H1 (cell line): ENCODE data around the gene PTX3. TPM values are rescaled to one million over a fixed set of nuclear protein-coding genes. Genes with fewer than 3 reads are reported as not detected.

Experiments used
- BCL11A ChIP-seq, 2 experiments: IDR thresholded peaks; one replicate each; pipeline ENCODE4 v1.6.1; 2011; ENCODE audit warnings: low read depth in 2 of 2, low read length in 2 of 2, mild to moderate bottlenecking in 2 of 2
- CTBP2 ChIP-seq: IDR thresholded peaks from 2 replicates; pipeline ENCODE4 v1.7.0; 2011; ENCODE audit warnings: borderline replicate concordance, mild to moderate bottlenecking, moderate library complexity, mixed read lengths, low read length; ENCODE audit not compliant: insufficient read depth, insufficient read length
- HDAC2 ChIP-seq, 2 experiments: fragments of 300-600 bp in 1 of 2; sonication (generic) in 1 of 2; IDR thresholded peaks; 2 replicates each; pipeline ENCODE4 v1.6.1; 2011 to 2012; ENCODE audit warnings: low read depth in 2 of 2, low read length in 2 of 2, mild to moderate bottlenecking in 2 of 2, moderate library complexity in 2 of 2, borderline replicate concordance in 1 of 2, inconsistent platforms in 1 of 2
- MAFK ChIP-seq: IDR thresholded peaks from 2 replicates; pipeline ENCODE4 v1.6.1; 2012; ENCODE audit warnings: low read depth, mild to moderate bottlenecking, improper control_type of control experiment, low read length
- NANOG ChIP-seq: IDR thresholded peaks from 2 replicates; pipeline ENCODE4 v1.6.1; 2011; ENCODE audit warnings: low read length, low read depth, mild to moderate bottlenecking, inconsistent platforms; ENCODE audit not compliant: insufficient read depth, poor library complexity, severe bottlenecking
- PHF8 ChIP-seq: fragments of 200-600 bp; sonication (generic); conservative IDR thresholded peaks from 2 replicates; pipeline ENCODE4 v1.7.1; 2012; ENCODE audit warnings: low read depth, mild to moderate bottlenecking, inconsistent platforms, low read length, moderate library complexity
- SP1 ChIP-seq: IDR thresholded peaks from 2 replicates; pipeline ENCODE4 v1.6.1; 2011; ENCODE audit warnings: low read depth, low read length
- polyA plus RNA-seq, 7 experiments: library from polyadenylated mRNA; depleted of rRNA in 3 of 7; stranded (reverse) in 5 of 7; unstranded in 2 of 7; fragments of >200 nt in 5 of 7; fragments of 200-250 nt in 2 of 7; gene quantifications; 1 replicate in 5 of 7; 2 replicates in 1 of 7; 4 replicates in 1 of 7; pipeline versions ENCODE4 v1.2.1 to v1.2.3, GENCODE V29; 2011 to 2013; ENCODE audit warnings: missing spikeins in 2 of 7, mixed read lengths in 2 of 7
- total RNA-seq: library from RNA; stranded (reverse); fragmentation: NEBNext Ultra II Directional; extraction: Animal tissue kit (Norgen Biotek cat#: 25700); gene quantifications from 2 replicates; pipeline ENCODE4 v1.2.1, GENCODE V29; 2021

PTX3 gene
- total and polyA plus RNA-seq, 2 of the 8 experiments (the other 6 are each of a cell fraction or from before 2014, with no cell fraction given): 1.2 to 1.7 TPM

DNA sequence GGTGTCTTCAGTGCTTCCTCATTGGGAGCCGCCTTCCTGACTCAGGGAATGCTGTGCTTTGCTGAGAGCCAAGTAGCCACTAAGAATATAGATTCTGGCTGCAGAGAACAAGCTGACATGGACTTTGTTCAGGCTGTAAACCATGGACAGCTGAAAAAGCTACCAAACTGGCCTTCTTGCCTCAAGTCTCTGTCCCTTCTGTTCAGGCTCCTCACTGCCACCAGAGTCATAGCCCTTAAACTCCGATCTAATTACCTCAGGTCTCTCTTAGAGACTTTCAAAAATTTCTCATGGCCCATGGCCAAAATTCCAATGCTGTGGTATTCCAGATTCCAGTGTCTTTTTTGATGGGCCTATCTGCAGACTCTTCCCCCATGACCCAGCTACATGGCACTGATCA lies 19.4 kb upstream of the PTX3 start (continued):
- no peak for TF ChIP-seq BCL11A (IDR thresholded peaks at IDR 0.05; ENCODE audit: low read depth in 2 of 2, low read length in 2 of 2)
- TF ChIP-seq MAFK: no peak
- no peak for TF ChIP-seq SP1
- no peak for TF ChIP-seq CTBP2
- no peak for TF ChIP-seq NANOG
- no peak for TF ChIP-seq HDAC2 (IDR thresholded peaks at IDR 0.05; ENCODE audit: borderline replicate concordance in 1 of 2, low read depth in 2 of 2, low read length in 2 of 2)
- TF ChIP-seq PHF8: no peak
